GM21390 (cell line): ENCODE data around the gene YIPF7.
A peak's percentile ranks its signal among the peaks of the same experiment; 100 is the strongest.

Experiments used
- ATAC-seq: cut with Tn5 transposase; IDR thresholded peaks from one replicate; pipeline ENCODE4 v1.9.1; 2021; ENCODE audit not compliant: unreplicated experiment

The YIPF7 gene

GRCh38 chr4:44629280-44629866, 22.1 kb downstream of the YIPF7 start:
- peak; percentile 97 for ATAC-seq

- ATAC-seq: no peak
Measured at GRCh38 chr4:44623676-44624075, 27.7 kb downstream of the YIPF7 start.

GRCh38 chr4:44616621-44617020, 34.8 kb downstream of the YIPF7 start:
- ATAC-seq: no peak

DNA sequence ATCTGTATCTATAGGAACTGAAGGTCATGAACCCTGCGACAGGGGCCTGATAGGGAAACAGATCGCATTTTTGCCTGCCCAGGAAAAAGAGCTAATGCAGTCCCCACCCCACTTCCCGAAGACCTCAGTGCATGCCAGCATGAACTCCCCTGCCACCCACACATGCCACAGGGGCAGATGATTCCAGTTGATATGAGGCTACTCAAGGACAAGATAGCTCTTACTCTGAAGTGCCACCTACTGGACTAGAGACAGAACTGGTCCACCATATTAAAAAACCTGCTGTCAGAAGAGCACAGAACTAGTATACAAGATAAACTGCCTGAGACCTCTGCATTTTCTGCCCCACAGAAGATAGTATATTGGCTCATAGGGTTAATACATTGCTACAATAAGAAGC, 68.0 kb downstream of the YIPF7 start:
- no peak for ATAC-seq

- no peak for ATAC-seq
Measured at GRCh38 chr4:44580231-44580630, 71.2 kb downstream of the YIPF7 start.

GRCh38 chr4:44578954-44579353, 72.5 kb downstream of the YIPF7 start:
- no peak for ATAC-seq
